HG02973 (cell line): ENCODE measurements around the gene KCNA2.

ENCODE experiments used
- ATAC-seq: cut with Tn5 transposase; IDR thresholded peaks from one replicate; pipeline ENCODE4 v1.9.1; 2021; ENCODE audit warnings: moderate library complexity; ENCODE audit not compliant: unreplicated experiment

Gene KCNA2

DNA sequence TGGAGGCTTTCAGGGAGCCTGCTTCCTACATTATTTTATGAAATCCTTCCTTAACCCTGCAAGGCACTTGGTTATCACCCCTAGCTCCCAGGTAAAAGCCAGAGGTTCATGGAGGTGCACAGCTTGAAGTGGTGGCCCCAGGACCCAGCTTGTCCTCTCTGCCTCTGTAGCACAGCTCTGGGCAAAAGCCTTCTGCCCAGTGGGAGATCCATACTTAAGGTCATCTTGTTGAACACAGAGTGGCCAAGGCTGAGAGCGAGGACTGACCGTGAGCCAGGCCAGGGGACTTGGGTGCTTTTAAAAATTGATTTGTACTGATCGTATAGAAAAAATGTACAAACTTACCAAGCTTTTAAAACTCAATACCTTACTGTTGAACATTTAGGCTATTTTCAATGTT is 33.4 kb downstream of the KCNA2 start:
- ATAC-seq: no peak

DNA sequence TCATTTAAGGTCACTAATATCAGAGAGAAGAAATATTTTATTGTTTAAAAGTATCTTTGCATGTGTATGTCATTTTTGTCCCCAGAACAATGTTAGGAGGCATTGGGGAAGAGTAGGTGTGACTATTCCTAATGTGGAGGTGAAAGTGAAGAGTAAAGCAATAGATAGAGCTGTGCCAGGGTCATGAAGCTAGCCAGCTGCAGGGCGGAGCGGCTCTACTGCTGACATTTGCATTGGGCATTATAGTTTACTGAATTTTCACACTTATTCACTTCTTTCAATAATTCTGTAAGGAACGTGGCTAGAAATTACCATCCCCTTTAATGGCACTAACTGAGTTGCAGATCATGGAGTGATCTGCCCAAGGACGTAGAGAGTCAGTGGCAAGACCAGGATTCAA is 35.3 kb downstream of the KCNA2 start:
- no peak for ATAC-seq

DNA sequence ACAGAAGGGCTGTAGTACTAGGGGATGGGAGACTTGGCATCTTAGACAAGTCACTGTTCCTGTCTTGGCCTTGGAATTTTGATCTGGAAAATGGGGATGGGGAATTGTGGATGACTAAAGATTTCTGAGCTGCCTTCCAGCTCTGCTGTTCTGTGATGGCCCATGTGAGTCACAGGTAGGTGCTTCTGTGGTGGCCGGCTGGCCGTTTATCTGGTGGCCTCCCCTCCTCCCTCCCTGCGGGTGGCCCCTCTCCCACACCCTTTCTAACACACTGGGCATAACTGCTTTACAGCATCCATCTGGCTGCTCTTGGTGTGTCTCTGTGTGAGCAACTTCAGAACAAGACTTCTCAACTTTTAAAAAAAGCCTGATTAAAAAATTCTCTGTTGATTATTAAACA is 35.9 kb downstream of the KCNA2 start:
- no peak for ATAC-seq

DNA sequence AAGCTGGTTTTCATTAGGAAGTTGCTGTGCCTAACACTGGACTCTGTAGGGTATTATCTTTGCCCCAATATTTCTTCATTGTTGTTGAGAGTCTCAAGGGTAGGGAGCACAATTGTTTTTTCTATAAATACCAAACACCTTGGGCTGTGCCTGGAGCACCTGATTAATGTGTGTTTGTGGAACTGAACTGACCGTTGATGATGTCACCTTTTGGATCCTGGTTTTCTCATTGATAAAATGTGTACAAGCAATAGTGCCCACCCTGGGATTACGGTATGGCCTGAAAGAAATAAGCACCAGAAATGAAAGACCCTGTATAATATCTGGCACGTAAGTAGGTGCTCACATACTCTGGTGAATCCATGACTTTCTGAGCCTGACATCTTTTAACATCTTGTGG is 39.3 kb downstream of the KCNA2 start:
- ATAC-seq: no peak

DNA sequence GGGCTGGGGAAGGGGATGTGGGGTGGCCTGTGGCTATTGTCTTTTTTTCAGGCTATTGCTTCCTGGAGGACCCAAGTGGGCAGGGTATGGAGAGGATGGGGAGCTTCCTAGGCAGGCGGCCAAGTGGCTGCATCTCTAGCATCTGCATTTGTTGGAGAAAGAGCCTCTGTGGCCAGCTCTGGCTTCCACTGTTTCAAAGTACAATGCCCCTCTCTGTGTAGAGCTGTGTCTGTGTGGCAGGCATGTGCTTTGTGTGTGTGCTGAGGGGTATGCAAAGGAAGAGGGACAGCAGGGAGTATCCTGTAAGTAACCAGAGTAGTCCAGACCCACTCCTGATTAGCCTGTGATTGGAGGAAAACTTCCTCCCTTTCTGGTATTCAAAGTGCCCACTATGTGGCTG is 40.6 kb downstream of the KCNA2 start:
- no peak for ATAC-seq

DNA sequence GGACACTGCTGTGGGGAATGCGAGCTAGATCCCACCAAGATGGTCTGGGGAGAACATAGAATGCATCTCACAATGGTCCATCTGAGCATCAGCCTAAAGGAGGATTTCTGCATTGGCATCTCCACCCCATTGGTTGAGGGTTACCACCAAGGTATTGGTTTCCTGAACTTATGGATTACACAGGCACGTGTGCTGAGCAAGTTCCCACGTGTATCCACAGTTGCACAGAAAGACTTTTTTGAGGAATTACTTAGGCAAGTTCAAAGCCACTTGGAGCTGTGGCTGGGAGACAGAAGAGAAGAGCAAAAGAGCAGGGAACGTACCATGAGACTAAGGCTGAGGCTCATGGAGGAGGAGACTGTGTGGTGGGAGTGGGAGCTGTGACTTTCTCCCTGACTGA is 43.1 kb downstream of the KCNA2 start:
- ATAC-seq: no peak

DNA sequence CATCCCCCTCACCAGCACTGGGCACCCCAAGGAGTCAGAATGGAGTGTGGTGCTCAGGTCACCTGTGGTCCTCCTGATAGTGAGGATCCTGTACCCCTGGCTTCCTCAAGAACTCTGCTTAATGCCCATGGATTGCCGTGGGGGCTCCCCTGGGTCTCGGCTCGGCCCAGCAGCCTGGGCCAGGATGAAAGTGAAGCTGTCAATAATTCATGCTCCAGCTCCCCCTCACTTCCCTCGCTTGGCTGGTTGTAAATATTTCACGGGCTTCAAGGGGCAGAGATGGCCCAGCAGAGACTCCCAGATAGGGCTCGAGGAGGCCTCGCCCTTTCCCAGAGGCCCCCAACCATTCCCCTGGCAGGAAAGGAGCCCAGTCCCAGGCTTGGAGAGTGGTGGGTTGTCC is 44.6 kb downstream of the KCNA2 start:
- no peak for ATAC-seq

DNA sequence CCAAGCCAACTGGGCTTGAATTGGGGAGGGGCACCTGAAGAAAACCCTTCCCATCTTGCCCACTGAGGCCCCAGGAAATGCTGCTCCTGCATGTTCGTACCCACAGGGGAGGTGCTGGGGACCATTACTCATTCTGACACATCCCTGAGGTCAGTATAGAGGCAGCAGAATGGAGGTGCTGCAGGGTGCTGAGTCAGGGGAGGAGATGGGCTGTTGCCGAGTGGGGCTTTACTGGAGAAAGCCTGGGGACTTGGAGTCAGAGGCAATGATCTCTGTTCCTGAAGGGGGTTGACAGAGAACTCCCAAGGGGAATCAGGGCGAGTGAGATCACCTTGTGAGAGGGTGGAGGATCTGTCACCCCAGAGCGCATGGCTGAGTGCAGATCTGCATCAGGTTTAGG is 47.0 kb downstream of the KCNA2 start:
- no peak for ATAC-seq

DNA sequence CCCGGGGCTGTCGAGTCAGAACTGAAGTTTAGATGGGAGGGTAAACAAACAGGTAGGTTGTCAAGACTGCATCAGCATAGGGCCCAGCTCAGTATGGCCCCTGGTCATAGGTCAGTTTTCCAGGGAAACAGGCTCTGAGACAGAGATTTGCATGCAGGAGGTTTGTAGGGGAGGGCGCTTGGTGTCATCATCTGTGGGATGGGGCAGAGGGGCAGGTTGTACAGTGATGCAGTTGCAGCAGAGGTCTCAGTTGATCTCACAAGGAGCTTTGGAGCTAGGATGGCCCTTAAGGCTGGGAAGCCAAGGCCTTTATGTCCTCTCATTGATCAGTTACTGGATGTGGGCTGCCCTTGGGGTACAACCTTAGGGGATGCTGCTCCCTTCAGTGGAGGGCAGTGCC is 48.7 kb downstream of the KCNA2 start:
- no peak for ATAC-seq

DNA sequence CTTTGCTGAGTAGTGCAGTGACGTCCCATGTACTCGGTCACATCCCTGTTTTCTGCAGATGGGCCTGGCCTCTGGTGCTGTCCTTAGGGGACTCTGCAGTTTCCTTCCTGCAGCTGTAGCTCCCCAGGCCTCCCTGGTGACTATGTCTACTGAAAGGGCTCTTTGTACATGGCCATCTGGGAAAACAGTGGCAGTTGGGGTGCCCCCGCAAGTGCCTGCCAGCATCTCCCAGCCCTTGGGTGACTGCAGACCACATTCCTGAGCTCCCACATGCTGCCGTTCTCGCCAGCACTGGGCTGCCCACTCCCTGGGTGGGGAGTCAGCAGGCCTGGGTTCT is 49.7 kb downstream of the KCNA2 start:
- ATAC-seq: no peak

DNA sequence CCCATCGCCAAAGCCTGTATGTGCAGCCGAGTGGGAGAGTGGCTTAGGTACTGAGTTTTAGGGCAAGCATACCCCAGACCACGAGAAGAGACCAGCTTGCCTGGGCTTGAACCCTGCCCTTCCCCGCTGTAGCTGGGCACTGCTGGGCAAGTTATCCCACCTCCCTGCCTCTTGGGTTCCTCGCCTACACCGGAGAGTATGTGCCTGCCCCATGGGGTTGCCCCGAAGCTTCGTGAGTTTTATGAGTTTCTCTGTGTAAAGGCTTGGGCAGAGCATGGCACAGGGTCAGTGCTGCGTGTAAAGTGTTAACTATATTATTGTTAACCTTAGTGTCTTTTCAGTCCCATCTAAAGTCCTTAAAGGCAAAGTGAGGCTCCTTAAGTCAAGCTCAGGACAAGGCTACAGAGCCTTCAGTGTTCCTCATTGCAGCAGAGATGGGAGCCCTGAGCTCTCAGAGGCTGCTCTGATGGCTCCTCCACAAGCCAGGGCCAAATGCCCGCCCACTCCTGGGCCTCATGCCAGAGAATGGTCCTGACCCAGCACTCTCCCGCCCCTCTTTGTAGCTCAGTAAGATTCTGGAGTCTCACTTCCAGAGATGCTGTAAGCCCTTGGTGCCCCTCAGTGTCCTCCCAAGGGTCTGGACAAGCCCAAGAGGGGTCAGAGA is 50.2 kb downstream of the KCNA2 start:
- no peak for ATAC-seq

DNA sequence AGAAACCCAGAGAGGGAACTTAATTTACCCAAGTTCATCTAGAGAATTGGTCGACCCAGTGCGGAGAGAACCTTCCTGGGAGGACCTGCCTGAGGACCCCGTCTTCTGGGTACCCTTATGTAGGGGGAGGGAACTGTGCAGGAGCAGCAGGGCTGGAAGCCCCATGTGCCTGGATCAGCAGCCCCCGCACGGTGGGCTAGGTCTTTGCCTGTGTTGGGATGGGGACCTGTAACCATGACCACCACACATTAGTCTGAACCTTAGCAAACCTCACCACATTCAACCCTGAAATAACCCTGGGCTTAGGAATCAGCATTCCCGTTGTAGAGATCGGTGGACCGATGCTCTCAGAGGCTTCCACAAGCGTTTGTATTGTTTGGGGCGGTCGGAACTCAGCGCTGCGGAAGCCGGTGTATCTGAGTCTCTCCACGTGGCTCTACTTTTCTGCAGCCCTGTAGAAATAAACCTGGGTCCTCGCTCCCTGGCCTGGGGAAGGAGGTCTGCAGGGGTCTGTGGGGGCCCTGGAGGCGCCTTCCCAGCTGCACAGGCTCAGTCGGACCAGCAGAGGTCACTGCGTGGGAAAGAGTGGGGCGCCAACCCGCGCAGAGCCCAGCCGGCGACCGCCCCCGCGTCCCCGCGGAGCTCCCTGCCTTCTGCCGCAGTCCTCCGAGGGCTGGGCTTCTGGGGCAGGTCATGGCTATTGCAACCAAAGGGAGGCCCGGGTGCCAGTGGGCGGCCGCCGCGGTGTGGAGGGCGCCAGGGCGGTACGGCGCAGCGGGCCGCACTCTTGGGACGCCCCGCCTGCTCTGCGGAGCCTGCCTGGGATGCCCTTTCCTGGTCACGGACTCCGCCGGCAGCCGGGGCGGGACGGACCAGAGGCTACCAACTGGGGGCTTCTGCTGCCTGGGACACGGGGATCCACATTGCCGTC is 51.0 kb downstream of the KCNA2 start:
- ATAC-seq: no peak

DNA sequence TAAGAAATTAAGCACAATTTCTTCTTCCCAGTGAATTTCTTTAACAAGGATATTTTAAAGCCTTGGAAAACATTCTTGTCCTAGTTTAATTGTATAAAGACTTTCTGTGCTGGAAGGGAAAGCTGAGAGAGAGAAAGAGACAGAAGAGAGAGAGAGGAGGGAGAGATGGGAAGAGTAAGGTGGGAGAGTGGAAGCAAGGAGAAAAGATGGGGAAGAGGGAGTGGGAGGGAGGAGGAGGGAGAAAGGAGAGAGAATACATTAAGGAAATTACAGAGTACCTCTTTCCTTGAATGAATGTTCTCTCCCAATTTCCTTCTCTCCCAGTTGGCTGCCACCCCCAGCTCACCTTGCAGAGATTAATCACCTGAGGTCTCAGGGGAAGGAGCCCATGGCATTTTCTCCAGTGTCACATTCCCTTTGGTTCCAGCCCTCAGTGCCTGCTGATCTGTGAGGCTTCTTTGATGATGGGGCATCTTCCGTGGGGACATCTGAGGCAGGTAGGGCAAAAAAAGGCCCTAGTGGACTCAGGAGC is 54.8 kb downstream of the KCNA2 start:
- no peak for ATAC-seq

DNA sequence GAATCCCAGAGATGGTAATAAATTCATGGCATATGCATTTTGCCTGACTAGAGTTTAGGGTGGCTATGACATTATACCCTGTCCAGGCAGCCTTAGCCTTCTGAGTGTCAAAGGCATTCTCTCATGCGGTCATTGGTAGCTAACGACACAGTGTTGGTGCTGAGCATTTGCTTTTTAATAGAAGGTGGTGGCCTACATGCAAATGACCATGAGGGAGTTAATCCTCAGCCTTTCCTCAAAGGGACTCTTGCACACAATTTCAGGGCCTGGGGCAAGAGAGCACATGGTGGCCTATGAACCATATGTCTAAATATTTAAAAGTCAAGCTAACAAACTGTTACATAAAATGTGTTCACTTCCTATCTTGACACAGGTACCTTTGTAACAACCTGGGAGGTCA is 56.3 kb downstream of the KCNA2 start:
- ATAC-seq: no peak

DNA sequence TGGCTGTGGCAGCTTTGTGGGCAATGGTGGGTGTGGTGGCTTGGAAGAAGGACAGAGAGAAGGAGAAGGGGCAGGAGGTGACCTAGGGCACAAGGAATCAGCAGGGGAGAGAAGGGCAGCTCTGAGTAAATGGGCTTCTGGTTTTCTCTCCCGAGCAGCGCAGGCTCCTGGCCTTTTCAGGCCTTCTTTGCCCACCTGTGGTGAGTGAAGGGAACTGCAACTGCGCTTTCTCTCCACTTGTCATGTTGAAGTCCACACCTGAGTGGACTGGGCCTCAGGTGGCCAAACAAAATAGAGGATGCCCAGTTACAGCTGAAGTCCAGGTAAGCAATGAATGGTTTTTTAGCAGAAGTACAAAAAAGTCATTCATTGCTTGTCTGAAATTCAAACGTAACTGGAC is 57.8 kb downstream of the KCNA2 start:
- ATAC-seq: no peak

DNA sequence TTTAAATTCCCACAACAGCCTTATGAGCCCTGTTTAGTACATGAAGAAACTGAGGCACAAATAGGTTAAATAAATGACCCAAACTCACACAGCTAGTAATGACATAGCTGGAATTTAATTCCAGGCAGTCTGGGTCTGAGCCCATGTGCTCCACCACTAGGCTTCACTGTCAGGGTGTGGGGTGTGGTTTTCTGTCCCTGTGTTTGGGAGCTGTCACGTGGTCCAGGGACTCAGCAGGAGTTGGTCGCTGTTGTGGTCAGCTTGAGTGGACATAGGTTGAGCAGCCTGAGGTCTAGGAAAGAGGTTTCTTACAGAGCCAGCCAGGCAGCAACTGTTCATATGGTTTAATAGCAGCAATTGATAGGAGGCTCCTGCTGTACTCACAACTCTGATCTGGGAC is 59.1 kb downstream of the KCNA2 start:
- ATAC-seq: no peak

DNA sequence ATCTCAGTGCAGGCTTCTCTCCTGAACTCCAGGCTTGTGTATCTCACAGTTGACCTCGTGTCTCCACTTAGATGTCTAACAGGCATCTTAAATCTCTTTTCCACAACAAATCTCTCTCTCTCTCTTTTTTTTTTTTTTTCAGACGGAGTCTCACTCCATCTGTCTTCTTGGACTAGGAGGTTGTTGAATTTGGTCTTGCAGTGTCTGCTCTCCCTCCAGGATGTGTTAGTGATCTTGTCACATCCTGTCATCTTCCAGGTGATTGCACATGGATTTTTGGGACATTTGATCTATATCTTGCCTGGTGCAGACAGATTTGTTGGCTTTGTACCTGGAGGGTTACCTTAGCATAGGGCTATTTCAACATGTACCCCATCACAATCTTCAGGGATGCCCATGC is 60.7 kb downstream of the KCNA2 start:
- no peak for ATAC-seq

DNA sequence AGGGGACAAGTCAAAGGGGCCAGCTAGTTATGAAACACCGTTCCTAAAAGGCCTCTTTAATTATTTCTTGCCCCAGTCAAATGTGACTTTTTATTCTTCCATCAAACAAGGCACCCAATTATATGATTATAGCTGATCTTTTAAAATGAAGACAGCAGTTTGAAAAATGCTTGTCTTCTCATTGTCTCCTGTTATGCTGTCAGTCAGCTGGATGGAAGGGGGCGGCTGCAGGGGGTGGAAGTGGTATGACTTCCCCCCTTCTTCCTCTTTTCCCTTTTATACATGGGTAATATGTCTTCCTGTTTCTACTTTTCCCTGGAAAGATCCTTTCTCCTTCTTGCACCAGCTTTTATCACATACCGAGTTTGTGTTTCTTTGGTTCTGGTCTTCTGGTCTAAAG is 61.4 kb downstream of the KCNA2 start:
- ATAC-seq: no peak
